GM12878 (cell line): Measurements from ENCODE around the gene HMCN2. TPM values are rescaled to one million over a fixed set of nuclear protein-coding genes. Genes with fewer than 3 reads are reported as not detected.

Experiments used
- ATAC-seq: fragments of 200-7000 bp; cut with Tn5 transposase; 3 replicates; pipeline ENCODE4 v1.9.1; 2020; ENCODE audit warnings: mild to moderate bottlenecking, moderate library complexity
- BruUV-seq: library from RNA; stranded (reverse); fragments of 400-500 nt; replicated peaks from 2 replicates; lab custom pipeline; 2021; lab: Mats Ljungman, UMichigan
- CTCF ChIA-PET: fragments of 300-600 bp; sonication (Branson Sonifier 250); formaldehyde crosslinking; extraction: SDS; loops from one replicate; lab custom pipeline; 2021; ENCODE audit warnings: inconsistent platforms; lab: Yijun Ruan, JAX
- POLR2A ChIA-PET: fragments of 350-600 bp; formaldehyde crosslinking; extraction: SDS; loops from one replicate; lab custom pipeline; 2021; ENCODE audit warnings: inconsistent platforms; lab: Charles Lee
- RAD21 ChIA-PET: fragments of 300-600 bp; sonication (Branson Sonifier 250); formaldehyde crosslinking; loops from one replicate; lab custom pipeline; 2023; ENCODE audit warnings: antibody characterized with exemption; ENCODE audit not compliant: unreplicated experiment; lab: Charles Lee
- SMC1A ChIA-PET: fragments of 300-600 bp; sonication (Branson Sonifier 250); formaldehyde crosslinking; loops from one replicate; lab custom pipeline; 2023; ENCODE audit not compliant: unreplicated experiment, uncharacterized antibody; lab: Charles Lee
- DNase-seq: peaks from one replicate; pipeline ENCODE4 v3.0.0-alpha.2; 2011; ENCODE audit warnings: low read depth, low spot score
- FAIRE-seq: peaks from 3 replicates; lab custom pipeline; 2011; peaks lifted over from hg19 to GRCh38; lab: Jason Lieb, UNC
- H2AFZ ChIP-seq: 2 replicates; pipeline ENCODE4 v1.6.0; 2011; ENCODE audit warnings: low read depth, low read length, control low read depth; ENCODE audit not compliant: control insufficient read depth
- H3K27ac ChIP-seq: 2 replicates; pipeline ENCODE4 v1.5.1; 2011; ENCODE audit warnings: control low read depth; ENCODE audit not compliant: control insufficient read depth, insufficient read depth
- H3K27me3 ChIP-seq, 2 experiments: replicated peaks in 1 of 2; 2 replicates each; pipeline versions ENCODE4 v1.6.0 to v1.6.1; 2011; ENCODE audit warnings: low read length in 1 of 2; ENCODE audit not compliant: control insufficient read depth in 2 of 2, insufficient read depth in 2 of 2
- H3K36me3 ChIP-seq, 2 experiments: 2 replicates each; pipeline ENCODE4 v1.5.1; 2011; ENCODE audit warnings: low read length in 1 of 2; ENCODE audit not compliant: control insufficient read depth in 2 of 2, insufficient read depth in 2 of 2
- H3K4me1 ChIP-seq: 2 replicates; pipeline ENCODE4 v1.6.1; 2011; ENCODE audit warnings: mild to moderate bottlenecking, low read length, moderate library complexity, mixed read lengths; ENCODE audit not compliant: control insufficient read depth, insufficient read depth
- H3K4me2 ChIP-seq: 2 replicates; pipeline ENCODE4 v1.6.0; 2011; ENCODE audit warnings: control low read depth; ENCODE audit not compliant: control insufficient read depth, insufficient read depth
- H3K4me3 ChIP-seq: fragments of 200-600 bp; sonication (generic); 2 replicates; pipeline ENCODE4 v1.5.1; 2016
- H3K79me2 ChIP-seq: 2 replicates; pipeline ENCODE4 v1.6.0; 2011; ENCODE audit warnings: low read length; ENCODE audit not compliant: control insufficient read depth, insufficient read depth
- H3K9ac ChIP-seq: 2 replicates; pipeline ENCODE4 v1.8.0; 2011; ENCODE audit warnings: low read length, control low read depth, mixed read lengths; ENCODE audit not compliant: control insufficient read depth, insufficient read depth
- H3K9me3 ChIP-seq: replicated peaks from 3 replicates; pipeline ENCODE4 v1.5.1; 2011; ENCODE audit warnings: mild to moderate bottlenecking, low read length; ENCODE audit not compliant: control insufficient read depth, insufficient read depth
- H4K20me1 ChIP-seq: 2 replicates; pipeline ENCODE4 v1.6.0; 2011; ENCODE audit not compliant: control insufficient read depth, insufficient read depth
- BCLAF1 ChIP-seq: fragments of 450-650 bp; IDR thresholded peaks from 2 replicates; pipeline ENCODE4 v1.6.1; 2017; ENCODE audit warnings: antibody characterized with exemption, mild to moderate bottlenecking, moderate library complexity
- CEBPB ChIP-seq, 2 experiments: fragments of 150-350 bp in 1 of 2; IDR thresholded peaks; 2 replicates each; pipeline ENCODE4 v1.6.1; 2012 to 2014; ENCODE audit warnings: low read depth in 2 of 2, low read length in 2 of 2, borderline replicate concordance in 1 of 2, inconsistent platforms in 1 of 2
- CREB1 ChIP-seq: IDR thresholded peaks from 2 replicates; pipeline ENCODE4 v1.6.1; 2012; ENCODE audit warnings: low read depth, mild to moderate bottlenecking, inconsistent platforms
- E2F8 ChIP-seq: fragments of 450-650 bp; IDR thresholded peaks from 2 replicates; pipeline ENCODE4 v1.6.1; 2018; ENCODE audit warnings: mild to moderate bottlenecking, low read depth, moderate library complexity; ENCODE audit not compliant: partially characterized antibody
- HCFC1 ChIP-seq: fragments of 150-350 bp; IDR thresholded peaks from 2 replicates; pipeline ENCODE4 v1.6.1; 2014; ENCODE audit warnings: low read length
- HDAC2 ChIP-seq: fragments of 200-600 bp; sonication (generic); IDR thresholded peaks from 2 replicates; pipeline ENCODE4 v1.6.1; 2017
- KDM1A ChIP-seq: fragments of 200-600 bp; sonication (generic); IDR thresholded peaks from 2 replicates; pipeline ENCODE4 v1.6.1; 2016; ENCODE audit warnings: borderline replicate concordance
- NR2C2 ChIP-seq: IDR thresholded peaks from 2 replicates; pipeline ENCODE4 v1.6.1; 2011; ENCODE audit warnings: borderline replicate concordance, low read depth; ENCODE audit not compliant: control insufficient read depth, insufficient read length
- PAX5 ChIP-seq: IDR thresholded peaks from 2 replicates; pipeline ENCODE4 v1.6.1; 2011; ENCODE audit warnings: low read depth, low read length, borderline replicate concordance
- RFX5 ChIP-seq: IDR thresholded peaks from 2 replicates; pipeline ENCODE4 v1.6.1; 2011; ENCODE audit warnings: low read depth, low read length, improper control_type of control experiment
- SREBF2 ChIP-seq: IDR thresholded peaks from 2 replicates; pipeline ENCODE4 v1.6.1; 2012; ENCODE audit warnings: mild to moderate bottlenecking, low read length
- STAT3 ChIP-seq: IDR thresholded peaks from 2 replicates; pipeline ENCODE4 v1.6.1; 2011; ENCODE audit warnings: low read depth, low read length, improper control_type of control experiment
- TAF1 ChIP-seq: IDR thresholded peaks from 2 replicates; pipeline ENCODE4 v1.6.1; 2011; ENCODE audit warnings: mild to moderate bottlenecking, low read depth, low read length, borderline replicate concordance
- TBL1XR1 ChIP-seq: IDR thresholded peaks from 2 replicates; pipeline ENCODE4 v1.6.1; 2012; ENCODE audit warnings: low read depth, low read length, improper control_type of control experiment
- WGBS: methylation state at CpG from one replicate; pipeline ENCODE4 v1.1.6; 2016; ENCODE audit warnings: low lambda C conversion rate; ENCODE audit not compliant: insufficient replicate concordance, insufficient coverage; ENCODE audit errors: missing lambda C conversion rate; 5-methylcytosine and 5-hydroxymethylcytosine counted together
- in situ Hi-C: fragments of 300-500 bp; cut with MboI; formaldehyde crosslinking; loops from 9 replicates; pipeline ENCODE4 v1.14.3; 2018; ENCODE audit warnings: mixed read lengths
- intact Hi-C: fragments of 100-400 bp; cut with micrococcal nuclease; formaldehyde crosslinking; loops from one replicate; pipeline ENCODE4 v1.14.2; 2022; ENCODE audit not compliant: unreplicated experiment
- polyA plus RNA-seq, 11 experiments: library from polyadenylated mRNA; depleted of rRNA in 4 of 11; unstranded in 6 of 11; stranded (reverse) in 5 of 11; fragments of >200 nt; fragmentation: Nextera tagmentation in 4 of 11; fragmentation: Illumina TruSeq in 1 of 11; extraction: Ambion mirVana in 4 of 11; extraction: Trizol in 1 of 11; gene quantifications; 1 replicate in 1 of 11; 2 replicates in 10 of 11; pipeline versions ENCODE4 v1.2.1 to v1.2.3, GENCODE V29; 2011 to 2016; ENCODE audit warnings: inconsistent platforms in 2 of 11, missing spikeins in 2 of 11, low read depth in 1 of 11
- total RNA-seq, 4 experiments: library from RNA; depleted of rRNA in 3 of 4; stranded (reverse); fragments of >200 nt in 3 of 4; fragmentation: Illumina TruSeq in 1 of 4; extraction: Trizol in 1 of 4; gene quantifications; 2 replicates each; pipeline versions ENCODE4 v1.2.1 to v1.2.3, GENCODE V29; 2013 to 2021

HMCN2 gene
- total and polyA plus RNA-seq, 10 of the 15 experiments (the other 5 are each of a cell fraction or from before 2014, with no cell fraction given): 0.04 TPM; not detected in 9

- intact Hi-C loops (no loop called here), in situ Hi-C loops (no loop called here)
- H3K4me3 ChIP-seq: no peak overlapping the region
- 51% methylated on average over 13 of the region's 13 CpGs for WGBS
- ATAC-seq: no peak
- H4K20me1 ChIP-seq: no peaks in the 10 kb centered on the region
- no peaks in the 10 kb centered on the region; the same call in 2 of the 3 replicates for H3K9me3 ChIP-seq
- no peak overlapping the region for H3K9ac ChIP-seq
- no peak for DNase-seq
- no peak overlapping the region for H3K4me2 ChIP-seq
- no peak overlapping the region for H3K27ac ChIP-seq
- no peaks in the 10 kb centered on the region for H3K36me3 ChIP-seq
- SMC1A ChIA-PET: no interaction called here
- H3K4me1 ChIP-seq: no peaks in the 10 kb centered on the region
- TF ChIP-seq TAF1: no peak
- TF ChIP-seq NR2C2: no peak
- no peak for TF ChIP-seq BCLAF1
- no peak for TF ChIP-seq CREB1
- no peak for TF ChIP-seq HCFC1
- no peak for TF ChIP-seq E2F8
- no peak for TF ChIP-seq RFX5
- TF ChIP-seq SREBF2: no peak
- no peak for TF ChIP-seq STAT3
- TF ChIP-seq CEBPB (IDR thresholded peaks at IDR 0.05; ENCODE audit: borderline replicate concordance in 1 of 2, low read depth in 2 of 2, low read length in 2 of 2): no peak
- TF ChIP-seq PAX5: no peak
- TF ChIP-seq TBL1XR1: no peak
- no peak for TF ChIP-seq KDM1A
- TF ChIP-seq HDAC2: no peak
- FAIRE-seq: no peak
- no TSS peak for BruUV-seq
- H3K27me3 ChIP-seq: no peaks in the 10 kb centered on the region
- RAD21 ChIA-PET: no interaction called here
- POLR2A ChIA-PET: no interaction called here
- no peaks in the 10 kb centered on the region for H3K79me2 ChIP-seq
- no peak overlapping the region for H2AFZ ChIP-seq
- CTCF ChIA-PET: no interaction called here
These were observed 97.1 kb downstream of the HMCN2 start for GRCh38 chr9:130362691-130363090.
